ENCODE data around the gene STIL. TPM values are rescaled to one million over a fixed set of nuclear protein-coding genes. Genes with fewer than 3 reads are reported as not detected.

Gene STIL
- total and polyA plus RNA-seq, 4 donors = 0.26 to 20.5 (median 0.75) TPM

GRCh38 chr1:47351305-47351704 lies 37.4 kb upstream of the STIL start:
- no peak overlapping the region for H3K4me3 ChIP-seq (ENCODE audit: low read depth in 1 of 3, low read length in 3 of 3)
- no peak overlapping the region for H3K27ac ChIP-seq (ENCODE audit: low read depth in 1 of 2, low read length in 2 of 2)
- H3K9ac ChIP-seq (ENCODE audit: low read depth in 1 of 2, low read length in 2 of 2) = no peak overlapping the region
- H3K36me3 ChIP-seq (ENCODE audit: control insufficient read depth in 4 of 4, insufficient read depth in 3 of 4, low read depth in 1 of 4, low read length in 3 of 4) = peaks cover 0 to 4% (median under 1%) of the 10 kb centered on the region in 4 donors
- no peaks in the 10 kb centered on the region for H3K9me3 ChIP-seq (ENCODE audit: control insufficient read depth in 4 of 4, low read length in 3 of 4)
- no peak for DNase-seq (ENCODE audit: low spot score)
- peaks cover 0 to 8% (median 4%) of the 10 kb centered on the region in 4 donors for H3K4me1 ChIP-seq (ENCODE audit: control insufficient read depth in 4 of 4, insufficient read depth in 4 of 4, low read length in 3 of 4)
- TF ChIP-seq GABPA (IDR thresholded peaks at IDR 0.05 in 1 of 2, conservative IDR thresholded peaks at IDR 0.05 in 1 of 2) = no peak
- no peak for TF ChIP-seq YY1 (IDR thresholded peaks at IDR 0.05)
- H3K27me3 ChIP-seq (ENCODE audit: control insufficient read depth in 4 of 4, insufficient read depth in 4 of 4, low read length in 3 of 4) = no peaks in the 10 kb centered on the region
- WGBS = 97% methylated on average over 2 of the region's 2 CpGs

- no peak overlapping the region for H3K4me3 ChIP-seq (ENCODE audit: low read depth in 1 of 3, low read length in 3 of 3)
- TF ChIP-seq EGR1 (IDR thresholded peaks at IDR 0.05; ENCODE audit: low read depth in 2 of 2) (no peak), REST (IDR thresholded peaks at IDR 0.05) (no peak)
- TF ChIP-seq, protein P1, sequence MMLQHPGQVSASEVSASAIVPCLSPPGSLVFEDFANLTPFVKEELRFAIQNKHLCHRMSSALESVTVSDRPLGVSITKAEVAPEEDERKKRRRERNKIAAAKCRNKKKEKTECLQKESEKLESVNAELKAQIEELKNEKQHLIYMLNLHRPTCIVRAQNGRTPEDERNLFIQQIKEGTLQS (IDR thresholded peaks at IDR 0.05) = no peak
- H3K4me1 ChIP-seq (ENCODE audit: control insufficient read depth in 4 of 4, insufficient read depth in 4 of 4, low read length in 3 of 4) = peaks cover 0 to 10% (median 4%) of the 10 kb centered on the region in 4 donors
- 92% methylated on average over 1 of the region's 1 CpG for WGBS
- DNase-seq (ENCODE audit: low spot score) = no peak
- peaks cover 0 to 6% (median 2%) of the 10 kb centered on the region in 4 donors for H3K36me3 ChIP-seq (ENCODE audit: control insufficient read depth in 4 of 4, insufficient read depth in 3 of 4, low read depth in 1 of 4, low read length in 3 of 4)
- no peaks in the 10 kb centered on the region for H3K27me3 ChIP-seq (ENCODE audit: control insufficient read depth in 4 of 4, insufficient read depth in 4 of 4, low read length in 3 of 4)
- no peak overlapping the region for H3K27ac ChIP-seq (ENCODE audit: low read depth in 1 of 2, low read length in 2 of 2)
- no peak overlapping the region for H3K9ac ChIP-seq (ENCODE audit: low read depth in 1 of 2, low read length in 2 of 2)
- H3K9me3 ChIP-seq (ENCODE audit: control insufficient read depth in 4 of 4, low read length in 3 of 4) = no peaks in the 10 kb centered on the region
Observed at GRCh38 chr1:47348246-47348645, 34.3 kb upstream of the STIL start.

DNA sequence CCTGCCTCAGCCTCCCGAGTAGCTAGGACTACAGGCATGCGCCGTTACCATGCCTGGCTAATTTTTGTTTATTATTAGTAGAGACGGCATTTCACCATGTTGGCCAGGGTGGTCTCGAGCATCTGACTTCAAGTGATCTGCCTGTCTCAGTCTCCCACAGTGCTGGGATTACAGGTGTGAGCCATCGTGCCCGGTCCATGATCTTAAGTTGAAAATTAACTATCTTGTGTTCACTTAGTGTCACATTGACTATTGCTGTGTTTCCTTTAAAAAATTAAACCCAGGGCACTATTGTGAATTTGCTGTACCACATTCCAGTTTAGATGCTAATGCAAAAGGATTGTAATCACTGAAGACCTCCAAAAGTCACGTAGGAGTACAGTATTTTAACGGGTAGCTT lies 33.8 kb upstream of the STIL start:
- 72% methylated on average over 9 of the region's 9 CpGs for WGBS
- Histone ChIP-seq H3K4me1 (ENCODE audit: control insufficient read depth in 4 of 4, insufficient read depth in 4 of 4, low read length in 3 of 4) (peaks cover 0 to 10% (median 4%) of the 10 kb centered on the region in 4 donors), H3K9me3 (ENCODE audit: control insufficient read depth in 4 of 4, low read length in 3 of 4) (no peaks in the 10 kb centered on the region), H3K9ac (ENCODE audit: low read depth in 1 of 2, low read length in 2 of 2) (no peak overlapping the region), H3K36me3 (ENCODE audit: control insufficient read depth in 4 of 4, insufficient read depth in 3 of 4, low read depth in 1 of 4, low read length in 3 of 4) (peaks cover 0 to 6% (median 2%) of the 10 kb centered on the region in 4 donors), H3K27me3 (ENCODE audit: control insufficient read depth in 4 of 4, insufficient read depth in 4 of 4, low read length in 3 of 4) (no peaks in the 10 kb centered on the region), H3K4me3 (ENCODE audit: low read depth in 1 of 3, low read length in 3 of 3) (no peak overlapping the region), H3K27ac (ENCODE audit: low read depth in 1 of 2, low read length in 2 of 2) (no peak overlapping the region)
- no peak for DNase-seq (ENCODE audit: low spot score)
- TF ChIP-seq, protein P2, sequence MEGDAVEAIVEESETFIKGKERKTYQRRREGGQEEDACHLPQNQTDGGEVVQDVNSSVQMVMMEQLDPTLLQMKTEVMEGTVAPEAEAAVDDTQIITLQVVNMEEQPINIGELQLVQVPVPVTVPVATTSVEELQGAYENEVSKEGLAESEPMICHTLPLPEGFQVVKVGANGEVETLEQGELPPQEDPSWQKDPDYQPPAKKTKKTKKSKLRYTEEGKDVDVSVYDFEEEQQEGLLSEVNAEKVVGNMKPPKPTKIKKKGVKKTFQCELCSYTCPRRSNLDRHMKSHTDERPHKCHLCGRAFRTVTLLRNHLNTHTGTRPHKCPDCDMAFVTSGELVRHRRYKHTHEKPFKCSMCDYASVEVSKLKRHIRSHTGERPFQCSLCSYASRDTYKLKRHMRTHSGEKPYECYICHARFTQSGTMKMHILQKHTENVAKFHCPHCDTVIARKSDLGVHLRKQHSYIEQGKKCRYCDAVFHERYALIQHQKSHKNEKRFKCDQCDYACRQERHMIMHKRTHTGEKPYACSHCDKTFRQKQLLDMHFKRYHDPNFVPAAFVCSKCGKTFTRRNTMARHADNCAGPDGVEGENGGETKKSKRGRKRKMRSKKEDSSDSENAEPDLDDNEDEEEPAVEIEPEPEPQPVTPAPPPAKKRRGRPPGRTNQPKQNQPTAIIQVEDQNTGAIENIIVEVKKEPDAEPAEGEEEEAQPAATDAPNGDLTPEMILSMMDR (IDR thresholded peaks at IDR 0.05; ENCODE audit: low read depth, low read length, missing input control) = no peak
- no peak for TF ChIP-seq EGR1 (IDR thresholded peaks at IDR 0.05; ENCODE audit: low read depth in 2 of 2)
- TF ChIP-seq JUND (IDR thresholded peaks at IDR 0.05) = no peak
- TF ChIP-seq GABPA (IDR thresholded peaks at IDR 0.05 in 1 of 2, conservative IDR thresholded peaks at IDR 0.05 in 1 of 2) = no peak
- no peak for TF ChIP-seq YY1 (IDR thresholded peaks at IDR 0.05)
- no peak for TF ChIP-seq RAD21 (IDR thresholded peaks at IDR 0.05)
- TF ChIP-seq, protein P1 (IDR thresholded peaks at IDR 0.05) = no peak
- no peak for TF ChIP-seq FOXA2 (IDR thresholded peaks at IDR 0.05)
- no peak for TF ChIP-seq REST (IDR thresholded peaks at IDR 0.05)
- TF ChIP-seq NR2F2 (IDR thresholded peaks at IDR 0.05) = no peak
- TF ChIP-seq SP1 (IDR thresholded peaks at IDR 0.05) = no peak
- no peak for TF ChIP-seq HNF4A (conservative IDR thresholded peaks at IDR 0.05)
- no peak for TF ChIP-seq TAF1 (conservative IDR thresholded peaks at IDR 0.05)
- no peak for TF ChIP-seq MAX (IDR thresholded peaks at IDR 0.05)
- no peak for TF ChIP-seq HNF4G (IDR thresholded peaks at IDR 0.05)
- TF ChIP-seq RXRA (IDR thresholded peaks at IDR 0.05) = no peak
- TF ChIP-seq FOXA1 (IDR thresholded peaks at IDR 0.05) = no peak

All from liver (tissue), 9 donors.